ENCODE data around the gene HCN2.

DNA sequence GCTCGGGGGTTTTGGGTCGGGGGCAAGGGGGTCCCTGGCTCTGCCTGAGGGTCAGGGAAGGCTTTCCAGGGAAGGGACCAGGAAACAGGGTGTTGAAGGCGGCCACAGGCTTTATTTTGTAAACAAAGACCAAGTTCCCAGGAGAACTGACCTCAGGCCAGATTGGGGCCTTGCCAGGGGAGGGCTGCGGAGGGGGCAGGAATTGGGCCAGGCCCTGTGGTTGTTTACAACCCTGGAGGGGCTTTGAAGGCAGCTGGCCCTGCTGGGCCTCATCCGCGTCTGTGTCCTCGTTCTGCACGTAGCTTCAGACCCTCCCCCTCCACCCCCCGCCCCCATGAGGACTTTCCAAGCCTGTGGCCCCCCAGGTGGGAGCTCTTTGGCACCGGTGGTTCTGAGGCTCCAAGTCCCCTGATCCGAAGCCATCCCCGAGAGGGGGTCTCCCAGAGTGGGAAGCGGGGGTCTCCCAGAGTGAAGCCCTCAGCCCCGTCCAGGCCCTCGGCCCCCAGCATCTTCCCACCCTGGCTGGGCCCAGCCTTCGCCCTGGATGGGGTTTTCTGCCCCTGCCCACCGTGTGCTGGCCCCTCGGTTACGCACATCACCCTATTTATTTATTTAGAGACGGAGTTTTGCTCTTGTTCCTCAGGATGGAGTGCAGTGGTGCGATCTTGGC, 30.8 kb upstream of the HCN2 start:
- TF ChIP-seq, protein P1, sequence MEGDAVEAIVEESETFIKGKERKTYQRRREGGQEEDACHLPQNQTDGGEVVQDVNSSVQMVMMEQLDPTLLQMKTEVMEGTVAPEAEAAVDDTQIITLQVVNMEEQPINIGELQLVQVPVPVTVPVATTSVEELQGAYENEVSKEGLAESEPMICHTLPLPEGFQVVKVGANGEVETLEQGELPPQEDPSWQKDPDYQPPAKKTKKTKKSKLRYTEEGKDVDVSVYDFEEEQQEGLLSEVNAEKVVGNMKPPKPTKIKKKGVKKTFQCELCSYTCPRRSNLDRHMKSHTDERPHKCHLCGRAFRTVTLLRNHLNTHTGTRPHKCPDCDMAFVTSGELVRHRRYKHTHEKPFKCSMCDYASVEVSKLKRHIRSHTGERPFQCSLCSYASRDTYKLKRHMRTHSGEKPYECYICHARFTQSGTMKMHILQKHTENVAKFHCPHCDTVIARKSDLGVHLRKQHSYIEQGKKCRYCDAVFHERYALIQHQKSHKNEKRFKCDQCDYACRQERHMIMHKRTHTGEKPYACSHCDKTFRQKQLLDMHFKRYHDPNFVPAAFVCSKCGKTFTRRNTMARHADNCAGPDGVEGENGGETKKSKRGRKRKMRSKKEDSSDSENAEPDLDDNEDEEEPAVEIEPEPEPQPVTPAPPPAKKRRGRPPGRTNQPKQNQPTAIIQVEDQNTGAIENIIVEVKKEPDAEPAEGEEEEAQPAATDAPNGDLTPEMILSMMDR (conservative IDR thresholded peaks at IDR 0.05; ENCODE audit: low read depth, low read length) = no peak
- no peak for TF ChIP-seq EZH2 (IDR thresholded peaks at IDR 0.05; ENCODE audit: borderline replicate concordance, low read depth, low read length, poor library complexity, severe bottlenecking)

All from A673 (cell line).